Activated CD4-positive, alpha-beta T cell treated with anti-CD3 and anti-CD28 coated beads, Interleukin-2, amount 10 ng/mL, durations not matched to agents 7 days and 5 days (primary cell): ENCODE results near the gene VWA3B. TPM values are rescaled to one million over a fixed set of nuclear protein-coding genes. Genes with fewer than 3 reads are reported as not detected.

Experiments
- CTCF ChIA-PET: fragments of 350-600 bp; sonication (Branson Sonifier 250); formaldehyde crosslinking; loops from one replicate; lab custom pipeline; 2021; ENCODE audit warnings: antibody characterized with exemption; lab: Charles Lee
- POLR2A ChIA-PET: fragments of 350-600 bp; sonication (Branson Sonifier 250); formaldehyde crosslinking; loops from one replicate; lab custom pipeline; 2021; ENCODE audit warnings: antibody characterized with exemption; lab: Charles Lee
- DNase-seq: peaks from one replicate; pipeline ENCODE4 v3.0.0-alpha.2; 2020
- H3K27ac Mint-ChIP-seq: one replicate; pipeline ENCODE4 v1.8.0; 2021; ENCODE audit warnings: mild to moderate bottlenecking, moderate library complexity, mixed read lengths
- H3K27me3 Mint-ChIP-seq: one replicate; pipeline ENCODE4 v1.8.0; 2021; ENCODE audit warnings: mixed read lengths
- H3K36me3 Mint-ChIP-seq: one replicate; pipeline ENCODE4 v1.8.0; 2021; ENCODE audit warnings: low read depth, mixed read lengths
- H3K4me1 Mint-ChIP-seq: one replicate; pipeline ENCODE4 v1.8.0; 2021; ENCODE audit warnings: mixed read lengths
- H3K4me3 Mint-ChIP-seq: one replicate; pipeline ENCODE4 v1.8.0; 2021; ENCODE audit warnings: mild to moderate bottlenecking, moderate library complexity, mixed read lengths
- H3K9me3 Mint-ChIP-seq: one replicate; pipeline ENCODE4 v1.8.0; 2021; ENCODE audit warnings: mixed read lengths
- total RNA-seq, 2 experiments: library from RNA; stranded (reverse); gene quantifications; one replicate each; pipeline ENCODE4 v1.2.3, GENCODE V29; 2021

The VWA3B gene
- total RNA-seq, 2 experiments from 2014 or later, result not detected

- H3K36me3 Mint-ChIP-seq, result no peaks in the 10 kb centered on the region
- POLR2A ChIA-PET, result no interaction called here
Measured at GRCh38 chr2:98212092-98213000, 125.4 kb downstream of the VWA3B start.

GRCh38 chr2:98216616-98217015 lies 129.6 kb downstream of the VWA3B start:
- CTCF ChIA-PET, result no interaction called here
- Mint-ChIP-seq H3K4me1 (peaks cover under 1% of the 10 kb centered on the region), H3K27ac (no peak overlapping the region), H3K27me3 (peaks cover 28% of the 10 kb centered on the region), H3K36me3 (no peaks in the 10 kb centered on the region), H3K9me3 (peaks cover 12% of the 10 kb centered on the region), H3K4me3 (no peak overlapping the region)
- DNase-seq, result no peak
- POLR2A ChIA-PET, result no interaction called here

More at GRCh38 chr2:98212092-98213000, 125.4 kb downstream of the VWA3B start:
- Mint-ChIP-seq H3K9me3 (no peaks in the 10 kb centered on the region), H3K4me1 (no peaks in the 10 kb centered on the region), H3K4me3 (no peak overlapping the region), H3K27ac (no peak overlapping the region), H3K27me3 (peaks cover 16% of the 10 kb centered on the region)
- DNase-seq, result no peak
- CTCF ChIA-PET, result interaction anchor here (1.0 kb wide), 1 partner anchor 42 kb away, joined by 3 read pairs; no protein-coding TSS in a partner anchor

- Mint-ChIP-seq H3K4me3 (no peak overlapping the region), H3K27ac (no peak overlapping the region), H3K9me3 (peaks cover 12% of the 10 kb centered on the region), H3K36me3 (no peaks in the 10 kb centered on the region), H3K27me3 (peaks cover 29% of the 10 kb centered on the region), H3K4me1 (peaks cover 2% of the 10 kb centered on the region)
- no peak for DNase-seq
- ChIA-PET POLR2A (no interaction called here), CTCF (no interaction called here)
Measured at GRCh38 chr2:98219152-98219551, 132.2 kb downstream of the VWA3B start.

GRCh38 chr2:98233941-98234340 lies 147.0 kb downstream of the VWA3B start:
- POLR2A ChIA-PET, result no interaction called here
- peaks cover 24% of the 10 kb centered on the region for H3K27me3 Mint-ChIP-seq
- no peaks in the 10 kb centered on the region for H3K36me3 Mint-ChIP-seq
- H3K27ac Mint-ChIP-seq, result no peak overlapping the region
- no peak for DNase-seq
- H3K4me3 Mint-ChIP-seq, result no peak overlapping the region
- no peaks in the 10 kb centered on the region for H3K4me1 Mint-ChIP-seq
- no peaks in the 10 kb centered on the region for H3K9me3 Mint-ChIP-seq
- CTCF ChIA-PET, result no interaction called here

- Mint-ChIP-seq H3K36me3 (no peaks in the 10 kb centered on the region), H3K4me3 (no peak overlapping the region), H3K4me1 (no peaks in the 10 kb centered on the region), H3K27me3 (peaks cover 26% of the 10 kb centered on the region), H3K27ac (no peak overlapping the region), H3K9me3 (no peaks in the 10 kb centered on the region)
- POLR2A ChIA-PET, result no interaction called here
- CTCF ChIA-PET, result no interaction called here
- no peak for DNase-seq
Measured at GRCh38 chr2:98234776-98235175, 147.8 kb downstream of the VWA3B start.

- Mint-ChIP-seq H3K27ac (no peak overlapping the region), H3K4me1 (no peaks in the 10 kb centered on the region), H3K36me3 (no peaks in the 10 kb centered on the region), H3K4me3 (no peak overlapping the region), H3K9me3 (no peaks in the 10 kb centered on the region), H3K27me3 (peaks cover 35% of the 10 kb centered on the region)
- POLR2A ChIA-PET, result no interaction called here
- DNase-seq, result no peak
- CTCF ChIA-PET, result no interaction called here
Measured at GRCh38 chr2:98236935-98237334, 150.0 kb downstream of the VWA3B start.

GRCh38 chr2:98240786-98241398 lies 153.9 kb downstream of the VWA3B start:
- Mint-ChIP-seq H3K27me3 (peaks cover 39% of the 10 kb centered on the region), H3K4me3 (no peak overlapping the region), H3K9me3 (no peaks in the 10 kb centered on the region), H3K4me1 (no peaks in the 10 kb centered on the region), H3K27ac (no peak overlapping the region), H3K36me3 (no peaks in the 10 kb centered on the region)
- ChIA-PET POLR2A (no interaction called here), CTCF (no interaction called here)
- DNase-seq, result no peak

GRCh38 chr2:98241592-98241991 lies 154.6 kb downstream of the VWA3B start:
- no peak for DNase-seq
- H3K27ac Mint-ChIP-seq, result no peak overlapping the region
- H3K36me3 Mint-ChIP-seq, result no peaks in the 10 kb centered on the region
- ChIA-PET CTCF (no interaction called here), POLR2A (no interaction called here)
- H3K27me3 Mint-ChIP-seq, result peaks cover 34% of the 10 kb centered on the region
- no peaks in the 10 kb centered on the region for H3K4me1 Mint-ChIP-seq
- no peaks in the 10 kb centered on the region for H3K9me3 Mint-ChIP-seq
- H3K4me3 Mint-ChIP-seq, result no peak overlapping the region

DNA sequence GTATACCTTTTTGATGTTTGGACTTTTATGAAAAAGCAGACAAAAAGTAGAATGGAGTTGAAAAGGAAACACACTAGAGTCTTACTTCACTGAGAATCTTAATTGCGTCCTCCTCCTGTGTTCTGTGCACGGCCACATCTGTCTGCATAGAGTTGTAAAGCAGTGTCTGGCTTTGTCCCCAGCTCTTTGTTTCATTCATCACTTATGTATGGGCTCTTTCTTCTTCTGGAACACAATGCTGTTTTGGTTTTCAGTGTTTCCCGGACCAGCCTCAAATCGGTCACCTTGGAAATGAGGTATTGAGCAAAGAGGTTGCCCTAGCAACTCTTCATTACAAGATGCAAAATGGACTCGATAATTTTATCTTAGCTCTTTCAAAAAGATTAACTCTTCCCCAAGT lies 155.0 kb downstream of the VWA3B start:
- H3K9me3 Mint-ChIP-seq, result no peaks in the 10 kb centered on the region
- no peak for DNase-seq
- no peak overlapping the region for H3K4me3 Mint-ChIP-seq
- H3K36me3 Mint-ChIP-seq, result no peaks in the 10 kb centered on the region
- H3K27me3 Mint-ChIP-seq, result peaks cover 34% of the 10 kb centered on the region
- POLR2A ChIA-PET, result no interaction called here
- no peak overlapping the region for H3K27ac Mint-ChIP-seq
- CTCF ChIA-PET, result no interaction called here
- H3K4me1 Mint-ChIP-seq, result no peaks in the 10 kb centered on the region

- no peak overlapping the region for H3K27ac Mint-ChIP-seq
- ChIA-PET POLR2A (no interaction called here), CTCF (interaction anchor here (0.9 kb wide), 1 partner anchor 438 kb away, joined by 3 read pairs; no protein-coding TSS in a partner anchor)
- DNase-seq, result no peak
- H3K4me1 Mint-ChIP-seq, result no peaks in the 10 kb centered on the region
- no peaks in the 10 kb centered on the region for H3K36me3 Mint-ChIP-seq
- H3K4me3 Mint-ChIP-seq, result no peak overlapping the region
- H3K9me3 Mint-ChIP-seq, result peaks cover 9% of the 10 kb centered on the region
- H3K27me3 Mint-ChIP-seq, result peaks cover 36% of the 10 kb centered on the region
Measured at GRCh38 chr2:98245491-98245890, 158.5 kb downstream of the VWA3B start.

- no peak overlapping the region for H3K27ac Mint-ChIP-seq
- H3K4me3 Mint-ChIP-seq, result no peak overlapping the region
- CTCF ChIA-PET, result no interaction called here
- peaks cover 9% of the 10 kb centered on the region for H3K9me3 Mint-ChIP-seq
- no peaks in the 10 kb centered on the region for H3K4me1 Mint-ChIP-seq
- POLR2A ChIA-PET, result no interaction called here
- H3K36me3 Mint-ChIP-seq, result no peaks in the 10 kb centered on the region
- H3K27me3 Mint-ChIP-seq, result peaks cover 24% of the 10 kb centered on the region
- DNase-seq, result no peak
Measured at GRCh38 chr2:98247383-98247782, 160.4 kb downstream of the VWA3B start.

DNA sequence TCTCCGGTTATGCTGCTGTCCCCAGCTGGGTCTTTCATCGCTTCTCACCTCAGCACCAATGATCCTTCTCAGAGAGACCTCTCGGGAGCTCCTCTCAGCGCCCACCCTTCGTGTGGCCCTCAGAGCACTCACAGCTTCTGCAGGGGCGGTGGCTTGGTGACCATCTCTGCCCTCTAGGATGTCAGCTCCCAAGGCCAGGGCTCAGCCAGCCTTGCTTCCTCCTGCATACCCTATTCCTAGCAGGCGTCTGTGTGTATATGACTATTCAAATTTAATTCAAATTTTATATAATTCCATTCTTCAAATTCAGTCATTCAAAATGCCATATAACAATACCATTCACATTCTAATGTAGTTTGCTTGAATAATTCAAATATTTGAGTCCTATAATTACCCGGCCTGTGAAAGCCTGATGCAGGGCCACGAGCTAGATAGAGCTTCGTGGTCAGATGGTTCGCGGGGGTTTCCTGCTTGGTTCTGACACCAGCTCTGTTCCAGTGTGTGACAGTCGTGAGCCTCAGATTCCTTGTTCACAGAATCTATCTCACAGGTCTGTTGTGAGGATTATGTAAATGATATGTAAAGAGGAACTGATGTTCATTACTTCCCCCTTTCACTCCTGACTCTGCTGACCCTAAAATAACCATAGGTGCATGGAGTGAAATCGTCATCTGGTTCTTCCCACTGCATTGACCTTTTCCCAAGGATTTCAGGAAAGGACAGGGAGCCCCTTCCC lies 165.2 kb downstream of the VWA3B start:
- peaks cover 19% of the 10 kb centered on the region for H3K27me3 Mint-ChIP-seq
- no peaks in the 10 kb centered on the region for H3K36me3 Mint-ChIP-seq
- CTCF ChIA-PET, result interaction anchor here (0.6 to 1.0 kb wide), 3 partner anchors 17 to 1799 kb away, joined by 3 to 4 read pairs (median 3); no protein-coding TSS in a partner anchor
- H3K4me1 Mint-ChIP-seq, result no peaks in the 10 kb centered on the region
- H3K9me3 Mint-ChIP-seq, result peaks cover 9% of the 10 kb centered on the region
- no peak for DNase-seq
- H3K4me3 Mint-ChIP-seq, result no peak overlapping the region
- POLR2A ChIA-PET, result no interaction called here
- H3K27ac Mint-ChIP-seq, result no peak overlapping the region
